ENCODE measurements around the gene BNC2.

BNC2 gene

DNA sequence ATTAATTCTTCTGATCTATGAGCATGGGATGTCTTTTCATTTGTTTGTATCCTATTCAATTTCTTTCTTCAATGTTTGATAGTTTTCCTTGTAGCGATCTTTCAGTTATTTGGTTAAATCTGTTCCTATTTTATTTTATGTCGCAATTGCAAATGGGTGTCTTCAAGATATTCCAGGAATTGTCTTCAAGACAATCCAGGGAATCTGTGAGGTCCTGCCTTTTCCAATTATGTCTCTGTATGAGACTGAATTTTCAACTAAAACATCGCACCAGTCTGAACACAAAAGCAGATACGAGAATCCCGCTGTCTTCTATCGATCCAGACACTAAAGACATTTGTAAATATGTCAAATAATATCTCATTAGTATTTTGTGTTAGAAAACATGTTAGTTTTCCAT, 485.5 kb downstream of the BNC2 start:
- Histone ChIP-seq H2BK5ac (ENCODE audit: low read length) (no peak overlapping the region), H3K4ac (ENCODE audit: low read depth, low read length) (no peak overlapping the region), H3K23ac (ENCODE audit: low read length) (no peak overlapping the region), H3K79me2 (ENCODE audit: control insufficient read depth, insufficient read depth, low read length) (no peaks in the 10 kb centered on the region), H3K4me1 (ENCODE audit: control insufficient read depth, low read depth, low read length) (no peaks in the 10 kb centered on the region), H3K79me1 (ENCODE audit: low read length) (no peaks in the 10 kb centered on the region), H3K56ac (ENCODE audit: low read length) (no peak overlapping the region), H2BK15ac (replicated peaks; ENCODE audit: low read depth) (no peak overlapping the region), H3K36me3 (ENCODE audit: control insufficient read depth, insufficient read depth, low read length) (no peaks in the 10 kb centered on the region), H3K9ac (ENCODE audit: low read length) (no peak overlapping the region), H4K5ac (ENCODE audit: low read length) (no peak overlapping the region), H3K4me3 (ENCODE audit: low read length) (no peak overlapping the region), H4K8ac (ENCODE audit: low read depth, low read length) (no peak overlapping the region), H2BK120ac (ENCODE audit: low read depth, low read length) (no peak overlapping the region), H3K18ac (ENCODE audit: low read length) (no peak overlapping the region), H3K27ac (ENCODE audit: low read depth, low read length) (no peak overlapping the region), H3K27me3 (ENCODE audit: insufficient read depth, low read length, poor library complexity) (no peaks in the 10 kb centered on the region), H2AK5ac (ENCODE audit: low read length) (no peak overlapping the region), H3K4me2 (ENCODE audit: low read length) (no peak overlapping the region)
- no peak for DNase-seq
- no CpG with 5 or more reads among the region's 6 CpGs for WGBS (ENCODE audit: extremely low coverage, insufficient coverage, low lambda C conversion rate)

DNA sequence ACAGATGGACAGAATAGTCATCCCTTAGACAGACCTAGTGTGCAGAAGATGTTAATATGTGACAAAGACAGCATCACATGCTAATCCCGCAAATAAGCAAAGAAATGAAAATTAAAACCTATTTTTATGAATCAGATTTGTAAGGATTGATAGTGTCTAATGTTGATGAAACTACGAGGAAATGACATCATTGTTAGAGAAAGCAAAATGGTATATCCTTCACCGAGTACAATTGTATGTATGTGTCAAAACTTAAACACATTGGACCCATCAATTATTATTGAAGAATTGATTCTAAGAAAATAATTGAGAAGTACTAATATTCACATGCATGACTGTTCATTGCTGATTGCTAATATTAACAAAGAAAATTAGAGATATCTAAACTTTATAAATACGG, 493.2 kb downstream of the BNC2 start:
- H2BK120ac ChIP-seq (ENCODE audit: low read depth, low read length) = no peak overlapping the region
- no peak overlapping the region for H2BK15ac ChIP-seq (replicated peaks; ENCODE audit: low read depth)
- no peak overlapping the region for H3K4ac ChIP-seq (ENCODE audit: low read depth, low read length)
- no peaks in the 10 kb centered on the region for H3K27me3 ChIP-seq (ENCODE audit: insufficient read depth, low read length, poor library complexity)
- H3K56ac ChIP-seq (ENCODE audit: low read length) = no peak overlapping the region
- H3K4me1 ChIP-seq (ENCODE audit: control insufficient read depth, low read depth, low read length) = no peaks in the 10 kb centered on the region
- no peak overlapping the region for H3K23ac ChIP-seq (ENCODE audit: low read length)
- H2AK5ac ChIP-seq (ENCODE audit: low read length) = no peak overlapping the region
- H3K27ac ChIP-seq (ENCODE audit: low read depth, low read length) = no peak overlapping the region
- DNase-seq = no peak
- no CpG with 5 or more reads among the region's 4 CpGs for WGBS (ENCODE audit: extremely low coverage, insufficient coverage, low lambda C conversion rate)
- H3K79me1 ChIP-seq (ENCODE audit: low read length) = no peaks in the 10 kb centered on the region
- no peak overlapping the region for H3K4me2 ChIP-seq (ENCODE audit: low read length)
- H4K8ac ChIP-seq (ENCODE audit: low read depth, low read length) = no peak overlapping the region
- H2BK5ac ChIP-seq (ENCODE audit: low read length) = no peak overlapping the region
- H3K4me3 ChIP-seq (ENCODE audit: low read length) = no peak overlapping the region
- H4K5ac ChIP-seq (ENCODE audit: low read length) = no peak overlapping the region
- no peaks in the 10 kb centered on the region for H3K36me3 ChIP-seq (ENCODE audit: control insufficient read depth, insufficient read depth, low read length)
- no peaks in the 10 kb centered on the region for H3K79me2 ChIP-seq (ENCODE audit: control insufficient read depth, insufficient read depth, low read length)
- no peak overlapping the region for H3K18ac ChIP-seq (ENCODE audit: low read length)
- H3K9ac ChIP-seq (ENCODE audit: low read length) = no peak overlapping the region

DNA sequence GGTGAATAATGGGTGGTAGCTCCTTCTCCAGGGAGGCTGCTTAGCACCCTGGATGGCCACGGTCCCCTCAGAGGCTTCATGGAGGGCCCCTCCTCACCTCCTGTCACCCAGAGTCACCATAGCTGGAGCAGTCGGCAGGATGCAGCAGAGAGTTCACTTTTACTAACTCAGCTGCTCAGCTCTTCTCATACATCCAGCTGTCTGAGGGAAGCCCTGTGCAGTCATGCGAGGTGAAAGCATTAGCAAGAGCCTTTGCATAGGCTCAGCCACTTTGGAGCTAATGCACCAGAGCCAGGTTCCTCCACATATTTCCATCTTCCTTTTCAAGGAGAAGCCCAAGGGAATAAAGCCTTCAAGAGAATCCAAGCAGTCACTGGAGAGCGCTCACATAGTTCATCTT, 499.2 kb downstream of the BNC2 start:
- no peak overlapping the region for H3K9ac ChIP-seq (ENCODE audit: low read length)
- H3K4ac ChIP-seq (ENCODE audit: low read depth, low read length) = no peak overlapping the region
- DNase-seq = no peak
- no peak overlapping the region for H3K4me3 ChIP-seq (ENCODE audit: low read length)
- WGBS (ENCODE audit: extremely low coverage, insufficient coverage, low lambda C conversion rate) = no CpG with 5 or more reads among the region's 4 CpGs
- no peak overlapping the region for H2AK5ac ChIP-seq (ENCODE audit: low read length)
- H4K5ac ChIP-seq (ENCODE audit: low read length) = no peak overlapping the region
- H3K27me3 ChIP-seq (ENCODE audit: insufficient read depth, low read length, poor library complexity) = no peaks in the 10 kb centered on the region
- peaks cover 4% of the 10 kb centered on the region for H3K4me1 ChIP-seq (ENCODE audit: control insufficient read depth, low read depth, low read length)
- no peak overlapping the region for H2BK15ac ChIP-seq (replicated peaks; ENCODE audit: low read depth)
- no peak overlapping the region for H2BK120ac ChIP-seq (ENCODE audit: low read depth, low read length)
- H3K23ac ChIP-seq (ENCODE audit: low read length) = no peak overlapping the region
- H3K36me3 ChIP-seq (ENCODE audit: control insufficient read depth, insufficient read depth, low read length) = no peaks in the 10 kb centered on the region
- H3K79me2 ChIP-seq (ENCODE audit: control insufficient read depth, insufficient read depth, low read length) = no peaks in the 10 kb centered on the region
- no peak overlapping the region for H2BK5ac ChIP-seq (ENCODE audit: low read length)
- H3K18ac ChIP-seq (ENCODE audit: low read length) = no peak overlapping the region
- H4K8ac ChIP-seq (ENCODE audit: low read depth, low read length) = no peak overlapping the region
- no peaks in the 10 kb centered on the region for H3K79me1 ChIP-seq (ENCODE audit: low read length)
- no peak overlapping the region for H3K27ac ChIP-seq (ENCODE audit: low read depth, low read length)
- no peak overlapping the region for H3K56ac ChIP-seq (ENCODE audit: low read length)
- H3K4me2 ChIP-seq (ENCODE audit: low read length) = no peak overlapping the region

DNA sequence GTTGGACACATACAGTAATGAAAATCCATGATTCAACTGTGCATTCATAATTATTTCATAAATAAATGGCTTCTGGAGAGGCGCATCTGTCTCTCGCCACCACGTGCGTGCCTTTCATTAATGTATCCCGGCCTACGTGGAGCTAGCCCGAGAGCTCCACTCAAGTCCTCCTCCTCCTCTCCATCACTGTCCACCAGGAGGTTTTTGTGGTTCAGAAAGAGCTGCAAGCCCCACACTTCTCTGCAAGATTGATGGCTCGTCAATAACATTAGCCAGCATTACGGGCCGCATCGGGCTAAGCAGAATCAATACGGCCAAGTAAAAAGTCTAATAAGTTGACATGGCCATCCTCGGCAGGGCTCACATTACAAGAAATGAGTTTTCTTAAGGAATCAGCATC, 499.8 kb downstream of the BNC2 start:
- Histone ChIP-seq H3K79me2 (ENCODE audit: control insufficient read depth, insufficient read depth, low read length) (no peaks in the 10 kb centered on the region), H3K36me3 (ENCODE audit: control insufficient read depth, insufficient read depth, low read length) (no peaks in the 10 kb centered on the region), H3K23ac (ENCODE audit: low read length) (no peak overlapping the region), H3K4ac (ENCODE audit: low read depth, low read length) (no peak overlapping the region), H4K5ac (ENCODE audit: low read length) (no peak overlapping the region), H3K4me3 (ENCODE audit: low read length) (no peak overlapping the region), H2BK15ac (replicated peaks; ENCODE audit: low read depth) (no peak overlapping the region), H3K27me3 (ENCODE audit: insufficient read depth, low read length, poor library complexity) (no peaks in the 10 kb centered on the region), H3K4me2 (ENCODE audit: low read length) (no peak overlapping the region), H2BK120ac (ENCODE audit: low read depth, low read length) (no peak overlapping the region), H3K27ac (ENCODE audit: low read depth, low read length) (no peak overlapping the region), H2BK5ac (ENCODE audit: low read length) (no peak overlapping the region), H4K8ac (ENCODE audit: low read depth, low read length) (no peak overlapping the region), H3K4me1 (ENCODE audit: control insufficient read depth, low read depth, low read length) (peaks cover 4% of the 10 kb centered on the region), H3K9ac (ENCODE audit: low read length) (no peak overlapping the region), H3K56ac (ENCODE audit: low read length) (no peak overlapping the region), H3K79me1 (ENCODE audit: low read length) (no peaks in the 10 kb centered on the region), H2AK5ac (ENCODE audit: low read length) (no peak overlapping the region), H3K18ac (ENCODE audit: low read length) (no peak overlapping the region)
- WGBS (ENCODE audit: extremely low coverage, insufficient coverage, low lambda C conversion rate) = no CpG with 5 or more reads among the region's 13 CpGs
- no peak for DNase-seq

DNA sequence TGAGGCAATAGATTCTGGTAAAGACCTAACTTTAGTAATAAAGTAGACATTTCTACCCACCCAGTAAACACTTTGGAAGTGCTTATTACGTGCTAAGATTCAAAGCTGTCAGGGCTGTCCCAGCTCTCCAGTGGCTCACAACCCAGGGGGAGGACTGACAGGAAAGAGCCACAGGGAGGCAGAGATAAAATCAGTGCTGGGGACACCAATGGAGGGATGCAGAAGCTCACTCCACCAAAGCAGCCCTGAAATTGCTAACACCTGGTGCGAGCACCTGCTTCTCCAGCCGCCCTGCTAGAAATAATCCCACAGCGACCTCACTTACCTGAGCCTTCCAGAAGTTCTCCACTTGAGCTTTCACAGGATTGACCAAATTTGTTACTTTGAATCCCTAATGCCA, 501.0 kb downstream of the BNC2 start:
- Histone ChIP-seq H4K5ac (ENCODE audit: low read length) (no peak overlapping the region), H3K27me3 (ENCODE audit: insufficient read depth, low read length, poor library complexity) (no peaks in the 10 kb centered on the region), H3K4ac (ENCODE audit: low read depth, low read length) (no peak overlapping the region), H3K79me1 (ENCODE audit: low read length) (no peaks in the 10 kb centered on the region), H3K9ac (ENCODE audit: low read length) (no peak overlapping the region), H2BK120ac (ENCODE audit: low read depth, low read length) (no peak overlapping the region), H3K4me1 (ENCODE audit: control insufficient read depth, low read depth, low read length) (peaks cover 4% of the 10 kb centered on the region), H2AK5ac (ENCODE audit: low read length) (no peak overlapping the region), H3K36me3 (ENCODE audit: control insufficient read depth, insufficient read depth, low read length) (no peaks in the 10 kb centered on the region), H3K23ac (ENCODE audit: low read length) (no peak overlapping the region), H3K27ac (ENCODE audit: low read depth, low read length) (no peak overlapping the region), H3K4me3 (ENCODE audit: low read length) (no peak overlapping the region), H2BK5ac (ENCODE audit: low read length) (no peak overlapping the region), H3K79me2 (ENCODE audit: control insufficient read depth, insufficient read depth, low read length) (no peaks in the 10 kb centered on the region), H3K4me2 (ENCODE audit: low read length) (no peak overlapping the region), H4K8ac (ENCODE audit: low read depth, low read length) (no peak overlapping the region), H3K56ac (ENCODE audit: low read length) (no peak overlapping the region), H2BK15ac (replicated peaks; ENCODE audit: low read depth) (no peak overlapping the region), H3K18ac (ENCODE audit: low read length) (no peak overlapping the region)
- no CpG with 5 or more reads among the region's 4 CpGs for WGBS (ENCODE audit: extremely low coverage, insufficient coverage, low lambda C conversion rate)
- peak; percentile 70 for DNase-seq

DNA sequence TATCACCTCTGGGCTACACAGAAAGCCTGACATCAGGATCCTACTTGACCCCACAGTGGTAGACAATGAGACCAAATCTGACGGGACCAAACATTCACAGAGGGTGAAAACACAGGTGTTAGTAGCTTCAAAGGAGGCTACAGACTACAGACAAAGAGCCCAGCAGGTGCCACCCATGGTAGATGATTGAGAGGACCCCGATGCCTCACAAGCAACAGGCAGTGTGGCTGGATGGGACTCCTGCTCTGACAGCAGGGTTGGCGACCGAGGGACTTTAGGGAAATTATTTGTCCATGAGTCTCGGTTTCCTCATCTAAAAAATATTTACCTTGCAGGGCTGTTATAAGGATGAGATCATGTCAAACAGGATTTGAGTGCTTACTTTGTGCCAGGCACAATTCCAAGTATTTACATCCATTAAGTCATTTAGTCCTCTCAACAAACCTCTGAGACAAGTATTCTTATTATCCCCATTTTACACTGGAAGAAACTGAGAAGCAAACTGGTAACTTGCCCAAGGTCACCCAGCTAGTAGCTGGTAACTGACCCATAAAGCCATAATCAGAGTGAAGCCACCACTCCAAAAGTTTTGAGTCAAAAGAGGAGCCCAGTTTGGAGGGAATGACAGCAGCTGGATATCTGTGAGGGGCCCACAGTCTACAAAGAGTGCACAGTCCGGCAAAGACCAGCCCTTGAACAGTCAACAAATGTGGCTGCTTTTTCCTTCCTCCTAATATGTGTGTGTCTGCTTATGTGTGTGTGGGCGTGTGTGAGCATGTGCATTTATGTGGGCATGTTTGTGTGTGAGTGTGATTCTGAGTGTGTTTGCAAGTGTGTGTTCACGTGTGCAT, 502.0 kb downstream of the BNC2 start:
- peak overlapping the region; percentile 3 for H3K56ac ChIP-seq (ENCODE audit: low read length)
- no peaks in the 10 kb centered on the region for H3K79me2 ChIP-seq (ENCODE audit: control insufficient read depth, insufficient read depth, low read length)
- no peak overlapping the region for H3K18ac ChIP-seq (ENCODE audit: low read length)
- no peaks in the 10 kb centered on the region for H3K36me3 ChIP-seq (ENCODE audit: control insufficient read depth, insufficient read depth, low read length)
- H3K23ac ChIP-seq (ENCODE audit: low read length) = no peak overlapping the region
- H4K5ac ChIP-seq (ENCODE audit: low read length) = no peak overlapping the region
- no peaks in the 10 kb centered on the region for H3K27me3 ChIP-seq (ENCODE audit: insufficient read depth, low read length, poor library complexity)
- H3K9ac ChIP-seq (ENCODE audit: low read length) = no peak overlapping the region
- no peak overlapping the region for H3K4me3 ChIP-seq (ENCODE audit: low read length)
- no peak overlapping the region for H2BK15ac ChIP-seq (replicated peaks; ENCODE audit: low read depth)
- no peak overlapping the region for H2BK120ac ChIP-seq (ENCODE audit: low read depth, low read length)
- H3K4me1 ChIP-seq (ENCODE audit: control insufficient read depth, low read depth, low read length) = peaks cover 4% of the 10 kb centered on the region
- no peaks in the 10 kb centered on the region for H3K79me1 ChIP-seq (ENCODE audit: low read length)
- H2AK5ac ChIP-seq (ENCODE audit: low read length) = peak overlapping the region; percentile 62
- no peak overlapping the region for H3K4ac ChIP-seq (ENCODE audit: low read depth, low read length)
- H2BK5ac ChIP-seq (ENCODE audit: low read length) = no peak overlapping the region
- WGBS (ENCODE audit: extremely low coverage, insufficient coverage, low lambda C conversion rate) = no CpG with 5 or more reads among the region's 8 CpGs
- no peak overlapping the region for H3K4me2 ChIP-seq (ENCODE audit: low read length)
- no peak overlapping the region for H4K8ac ChIP-seq (ENCODE audit: low read depth, low read length)
- DNase-seq = peak; percentile 40
- no peak overlapping the region for H3K27ac ChIP-seq (ENCODE audit: low read depth, low read length)
